AG04449 (cell line): Measurements from ENCODE around the gene FLNC.
A peak's percentile ranks its signal among the peaks of the same experiment; 100 is the strongest.

Source experiments
- CTCF ChIA-PET: fragments of 350-600 bp; formaldehyde crosslinking; extraction: SDS; loops from one replicate; lab custom pipeline; 2021; ENCODE audit warnings: antibody characterized with exemption; lab: Yijun Ruan, JAX
- POLR2A ChIA-PET: fragments of 400-600, 350-600 bp; formaldehyde crosslinking; extraction: SDS; loops from one replicate; lab custom pipeline; 2020; ENCODE audit warnings: antibody characterized with exemption, inconsistent platforms; lab: Yijun Ruan, JAX
- DNase-seq: peaks from one replicate; pipeline ENCODE4 v3.0.0-alpha.2; 2010; ENCODE audit warnings: low read depth, low spot score
- H3K4me3 ChIP-seq: 2 replicates; pipeline ENCODE4 v1.5.1; 2011; ENCODE audit warnings: low read depth, mild to moderate bottlenecking, control low read depth, low read length
- TF ChIP-seq, protein P1 (sequence below): IDR thresholded peaks from one replicate; pipeline ENCODE4 v1.5.1; 2011; ENCODE audit warnings: mild to moderate bottlenecking, moderate library complexity, low read length, control low read depth, inconsistent platforms; ENCODE audit not compliant: insufficient read depth; ENCODE audit errors: missing control alignments

Gene FLNC

DNA sequence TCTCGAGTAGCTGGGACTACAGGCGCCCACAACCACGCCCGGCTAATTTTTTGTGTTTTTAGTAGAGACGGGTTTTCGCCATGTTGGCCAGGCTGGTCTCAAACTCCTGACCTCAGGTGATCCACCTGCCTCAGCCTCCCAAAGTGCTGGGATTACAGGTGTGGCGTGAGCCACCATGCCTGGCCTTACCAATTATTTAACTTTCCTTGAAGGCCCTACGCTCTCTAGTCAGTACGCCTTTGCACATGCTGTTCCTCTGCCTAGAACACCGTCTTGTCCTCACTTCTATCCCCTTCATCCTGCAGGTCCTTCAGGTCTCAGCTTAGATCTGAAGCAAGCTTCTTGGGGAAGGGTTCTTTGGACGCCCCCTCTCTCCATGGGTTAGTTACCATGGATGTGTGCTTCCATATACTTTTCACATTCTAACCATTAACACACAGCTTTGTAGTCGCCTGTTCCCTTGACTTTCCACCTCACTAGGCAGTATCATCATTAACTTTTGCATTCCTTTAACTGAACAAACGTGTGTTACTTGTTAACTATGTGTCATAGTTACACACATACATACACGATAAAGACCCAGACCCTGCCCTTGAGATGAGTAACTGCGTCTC is 31.9 kb downstream of the FLNC start:
- TF ChIP-seq, protein P1, sequence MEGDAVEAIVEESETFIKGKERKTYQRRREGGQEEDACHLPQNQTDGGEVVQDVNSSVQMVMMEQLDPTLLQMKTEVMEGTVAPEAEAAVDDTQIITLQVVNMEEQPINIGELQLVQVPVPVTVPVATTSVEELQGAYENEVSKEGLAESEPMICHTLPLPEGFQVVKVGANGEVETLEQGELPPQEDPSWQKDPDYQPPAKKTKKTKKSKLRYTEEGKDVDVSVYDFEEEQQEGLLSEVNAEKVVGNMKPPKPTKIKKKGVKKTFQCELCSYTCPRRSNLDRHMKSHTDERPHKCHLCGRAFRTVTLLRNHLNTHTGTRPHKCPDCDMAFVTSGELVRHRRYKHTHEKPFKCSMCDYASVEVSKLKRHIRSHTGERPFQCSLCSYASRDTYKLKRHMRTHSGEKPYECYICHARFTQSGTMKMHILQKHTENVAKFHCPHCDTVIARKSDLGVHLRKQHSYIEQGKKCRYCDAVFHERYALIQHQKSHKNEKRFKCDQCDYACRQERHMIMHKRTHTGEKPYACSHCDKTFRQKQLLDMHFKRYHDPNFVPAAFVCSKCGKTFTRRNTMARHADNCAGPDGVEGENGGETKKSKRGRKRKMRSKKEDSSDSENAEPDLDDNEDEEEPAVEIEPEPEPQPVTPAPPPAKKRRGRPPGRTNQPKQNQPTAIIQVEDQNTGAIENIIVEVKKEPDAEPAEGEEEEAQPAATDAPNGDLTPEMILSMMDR: no peak
- DNase-seq: no peak
- ChIA-PET POLR2A (interaction anchor here (1.2 to 2.7 kb wide), 5 partner anchors 15 to 33 kb away, joined by 4 to 20 read pairs (median 6); no protein-coding TSS in a partner anchor), CTCF (interaction anchor here (0.6 to 17.9 kb wide), 11 partner anchors 10 to 229 kb away, joined by 3 to 203 read pairs (median 4); no protein-coding TSS in a partner anchor)
- H3K4me3 ChIP-seq: peak overlapping the region; percentile 49

DNA sequence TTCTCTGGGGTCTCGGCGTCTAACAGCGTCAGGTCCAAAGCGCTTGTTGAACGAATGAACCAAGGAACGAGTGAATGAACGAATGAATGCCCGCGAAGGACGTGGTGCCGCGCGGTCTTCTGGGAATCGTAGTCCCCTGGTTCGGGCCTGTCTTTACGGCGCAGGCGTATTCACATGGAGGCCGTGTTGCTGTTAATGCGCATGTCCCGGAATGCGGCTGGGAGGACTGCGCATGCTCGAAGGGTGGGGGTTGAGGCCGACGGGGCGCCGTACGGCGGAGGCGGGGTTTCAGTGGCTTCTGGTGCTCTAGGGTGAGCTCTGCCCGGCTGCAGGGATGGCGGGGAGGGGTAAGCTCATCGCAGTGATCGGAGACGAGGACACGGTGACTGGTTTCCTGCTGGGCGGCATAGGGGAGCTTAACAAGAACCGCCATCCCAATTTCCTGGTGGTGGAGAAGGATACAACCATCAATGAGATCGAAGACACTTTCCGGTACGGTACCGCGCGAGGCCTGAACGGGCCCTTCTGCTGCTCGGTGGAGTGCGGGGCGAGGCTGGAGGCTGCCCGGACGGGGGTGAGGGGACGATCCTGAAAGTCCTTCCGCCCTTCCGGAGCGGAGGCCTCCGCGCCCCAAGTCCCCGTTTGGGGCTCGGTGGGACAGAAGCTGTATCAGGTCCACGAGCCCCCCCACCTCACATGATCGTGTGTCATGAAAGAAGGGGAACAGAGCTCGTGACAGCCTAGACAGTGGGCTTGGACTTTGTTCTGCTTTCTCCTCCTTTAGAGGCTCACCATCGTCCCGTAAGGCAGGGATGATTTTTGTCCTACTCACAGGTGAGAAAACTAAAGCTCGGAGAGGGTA is 32.6 kb downstream of the FLNC start, which contains the start of gene ATP6V1F:
Gene ATP6V1F (plus strand): TSS at position 286 of the 862 bp plus-strand sequence. CDS start 49 bp downstream, at position 335.
- peak; percentile 71 for DNase-seq
- H3K4me3 ChIP-seq: peak within 1 kb of the TSS; percentile 85
- ChIA-PET POLR2A (interaction anchor here (0.5 to 2.7 kb wide), 6 partner anchors 19 to 204 kb away, joined by 3 to 20 read pairs (median 6); no protein-coding TSS in a partner anchor), CTCF (interaction anchor here (0.7 to 17.9 kb wide), 16 partner anchors 9 to 228 kb away, joined by 3 to 203 read pairs (median 4); no protein-coding TSS in a partner anchor)
- TF ChIP-seq, protein P1: no peak

- ChIA-PET CTCF (interaction anchor here (0.7 to 17.9 kb wide), 16 partner anchors 8 to 227 kb away, joined by 3 to 203 read pairs (median 4); no protein-coding TSS in a partner anchor), POLR2A (interaction anchor here (0.5 to 2.7 kb wide), 6 partner anchors 20 to 205 kb away, joined by 3 to 20 read pairs (median 6); no protein-coding TSS in a partner anchor)
- DNase-seq: no peak
- TF ChIP-seq, protein P1: peak; percentile 58
- H3K4me3 ChIP-seq: peak overlapping the region; percentile 85
These were observed 33.3 kb downstream of the FLNC start for GRCh38 chr7:128863433-128863989.

DNA sequence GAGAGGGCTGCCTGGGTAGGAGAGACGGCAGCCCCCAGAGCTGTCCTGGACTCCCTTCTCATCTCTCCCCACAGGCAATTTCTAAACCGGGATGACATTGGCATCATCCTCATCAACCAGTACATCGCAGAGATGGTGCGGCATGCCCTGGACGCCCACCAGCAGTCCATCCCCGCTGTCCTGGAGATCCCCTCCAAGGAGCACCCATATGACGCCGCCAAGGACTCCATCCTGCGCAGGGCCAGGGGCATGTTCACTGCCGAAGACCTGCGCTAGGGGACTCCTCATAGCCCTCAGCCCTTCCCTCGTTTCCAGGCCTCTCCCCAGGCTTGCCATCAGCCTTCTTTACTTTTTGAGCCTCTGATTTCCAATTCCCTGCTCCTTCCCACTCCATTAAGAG is 35.1 kb downstream of the FLNC start:
- no peak overlapping the region for H3K4me3 ChIP-seq
- CTCF ChIA-PET: interaction anchor here (17.9 kb wide), 1 partner anchor 17 kb away, joined by 203 read pairs; no protein-coding TSS in a partner anchor
- POLR2A ChIA-PET: no interaction called here
- TF ChIP-seq, protein P1: no peak
- DNase-seq: no peak

DNA sequence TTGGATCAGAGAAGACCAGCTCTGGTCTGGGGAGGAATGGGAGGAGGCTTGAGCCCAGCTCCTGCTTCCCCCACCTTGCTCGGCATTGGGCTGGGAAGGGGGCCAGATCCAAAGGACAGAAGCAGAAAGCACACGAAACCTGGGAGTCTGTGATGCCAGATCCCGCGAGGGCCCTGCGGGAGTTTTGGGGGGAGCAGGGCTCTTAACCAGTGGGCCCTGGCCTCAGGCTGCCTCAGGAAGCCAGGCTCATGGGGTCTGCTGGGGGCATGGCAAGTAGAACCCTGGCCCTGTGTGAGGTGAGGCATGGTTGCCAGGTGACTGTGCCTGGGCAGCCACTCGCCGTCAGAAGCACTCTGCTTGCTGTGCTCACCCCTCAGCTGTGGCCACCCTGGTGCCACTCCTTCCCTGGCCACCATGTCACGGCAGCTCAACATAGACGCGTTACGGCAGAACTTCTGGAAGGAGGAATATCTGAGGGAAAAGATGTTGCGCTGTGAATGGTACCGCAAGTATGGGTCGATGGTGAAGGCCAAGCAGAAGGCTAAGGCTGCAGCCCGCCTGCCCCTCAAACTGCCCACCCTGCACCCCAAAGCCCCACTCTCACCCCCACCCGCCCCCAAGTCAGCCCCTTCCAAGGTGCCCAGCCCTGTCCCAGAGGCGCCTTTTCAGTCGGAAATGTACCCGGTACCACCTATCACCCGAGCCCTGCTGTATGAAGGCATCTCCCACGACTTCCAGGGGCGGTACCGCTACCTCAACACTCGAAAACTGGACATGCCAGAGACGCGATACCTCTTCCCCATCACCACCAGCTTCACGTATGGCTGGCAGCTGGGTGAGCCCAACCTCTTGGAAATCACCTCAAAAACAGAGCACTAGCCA is 36.0 kb downstream of the FLNC start:
- CTCF ChIA-PET: interaction anchor here (17.9 kb wide), 1 partner anchor 16 kb away, joined by 203 read pairs; no protein-coding TSS in a partner anchor
- POLR2A ChIA-PET: no interaction called here
- TF ChIP-seq, protein P1: no peak
- DNase-seq: no peak
- no peak overlapping the region for H3K4me3 ChIP-seq
